Adrenal gland (tissue), 5 donors: ENCODE data around the gene DYRK1A.

Experiments
- POLR2A ChIP-seq, 2 donors: fragments of 450-650 bp; IDR thresholded peaks; one replicate each; pipeline ENCODE4 v1.6.1; 2017; ENCODE audit warnings: antibody characterized with exemption in 2 of 2, mild to moderate bottlenecking in 2 of 2, moderate library complexity in 1 of 2
- TF ChIP-seq, protein P1 (sequence below), 6 experiments: fragments of 450-650 bp in 4 of 6; fragments of 200-600 bp in 2 of 6; sonication (generic) in 1 of 6; IDR thresholded peaks; 1 replicate in 5 of 6; 2 replicates in 1 of 6; pipeline versions ENCODE4 v1.5.1 to v1.8.0; 2016 to 2021; ENCODE audit warnings: antibody characterized with exemption in 6 of 6, mild to moderate bottlenecking in 2 of 6, moderate library complexity in 1 of 6
- donor health status: DM: no; HTN: no; CAD: no.

DNA sequence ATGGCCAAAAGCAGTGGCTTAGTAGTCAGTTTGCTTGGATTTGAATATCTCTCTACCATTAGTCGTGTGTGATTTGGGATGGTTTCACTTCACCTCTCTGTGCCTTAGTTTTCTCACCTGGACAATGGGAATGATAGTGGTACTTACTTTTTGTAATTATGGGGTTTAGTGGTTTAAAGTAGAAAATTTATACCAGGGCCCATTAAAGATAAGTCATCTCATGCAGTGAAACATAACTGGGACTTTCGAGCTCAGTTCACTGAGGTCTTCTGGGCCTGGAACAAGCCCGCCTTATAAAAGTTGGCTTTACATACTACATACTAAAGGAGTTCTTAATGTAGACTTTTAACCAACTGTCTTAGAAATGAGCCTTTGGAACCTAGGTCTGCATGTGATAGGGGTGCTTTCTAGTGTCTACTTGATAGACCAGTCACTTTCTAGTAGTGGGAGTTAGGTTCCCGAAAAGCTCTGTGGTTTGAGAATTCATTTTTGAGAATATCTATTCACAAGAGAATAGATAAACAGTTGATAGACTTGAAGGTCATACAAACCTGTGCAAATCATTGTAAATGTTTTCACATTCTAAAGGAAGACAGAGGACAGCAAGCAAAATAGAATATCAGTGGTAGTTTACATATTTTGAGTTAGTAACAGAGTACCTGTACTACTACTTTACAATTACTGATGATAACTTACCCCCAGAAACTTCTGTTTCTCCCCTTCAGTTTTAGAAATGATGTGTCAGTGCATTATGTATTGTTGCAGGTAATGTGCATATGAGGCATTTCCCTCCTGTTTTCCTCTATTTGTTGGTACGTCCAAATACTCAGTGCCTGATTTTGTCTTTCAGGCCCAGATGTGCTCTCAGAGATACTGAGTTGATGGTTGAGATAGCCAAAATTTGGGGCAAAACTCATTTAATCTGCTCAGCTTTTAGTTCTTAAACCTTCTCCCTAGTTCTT, 48.0 kb downstream of the DYRK1A start:
- TF ChIP-seq POLR2A (IDR thresholded peaks at IDR 0.05): no peak
- TF ChIP-seq, protein P1, sequence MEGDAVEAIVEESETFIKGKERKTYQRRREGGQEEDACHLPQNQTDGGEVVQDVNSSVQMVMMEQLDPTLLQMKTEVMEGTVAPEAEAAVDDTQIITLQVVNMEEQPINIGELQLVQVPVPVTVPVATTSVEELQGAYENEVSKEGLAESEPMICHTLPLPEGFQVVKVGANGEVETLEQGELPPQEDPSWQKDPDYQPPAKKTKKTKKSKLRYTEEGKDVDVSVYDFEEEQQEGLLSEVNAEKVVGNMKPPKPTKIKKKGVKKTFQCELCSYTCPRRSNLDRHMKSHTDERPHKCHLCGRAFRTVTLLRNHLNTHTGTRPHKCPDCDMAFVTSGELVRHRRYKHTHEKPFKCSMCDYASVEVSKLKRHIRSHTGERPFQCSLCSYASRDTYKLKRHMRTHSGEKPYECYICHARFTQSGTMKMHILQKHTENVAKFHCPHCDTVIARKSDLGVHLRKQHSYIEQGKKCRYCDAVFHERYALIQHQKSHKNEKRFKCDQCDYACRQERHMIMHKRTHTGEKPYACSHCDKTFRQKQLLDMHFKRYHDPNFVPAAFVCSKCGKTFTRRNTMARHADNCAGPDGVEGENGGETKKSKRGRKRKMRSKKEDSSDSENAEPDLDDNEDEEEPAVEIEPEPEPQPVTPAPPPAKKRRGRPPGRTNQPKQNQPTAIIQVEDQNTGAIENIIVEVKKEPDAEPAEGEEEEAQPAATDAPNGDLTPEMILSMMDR (IDR thresholded peaks at IDR 0.05): no peak
